CD4-positive, alpha-beta T cell treated with Interleukin-1 beta for 1 hour (primary cell): ENCODE data around the gene BAK1.

Source experiments
- DNase-seq, 2 donors: peaks; one replicate each; pipeline ENCODE4 v3.0.0-alpha.2; 2020 to 2022

The BAK1 gene

GRCh38 chr6:33579828-33580714 is at the start of gene BAK1:
BAK1 (minus strand) TSS chr6:33580276; CDS start chr6:33577604, 2,672 bp downstream.
- DNase-seq, result peak; percentile 86 to 87

DNA sequence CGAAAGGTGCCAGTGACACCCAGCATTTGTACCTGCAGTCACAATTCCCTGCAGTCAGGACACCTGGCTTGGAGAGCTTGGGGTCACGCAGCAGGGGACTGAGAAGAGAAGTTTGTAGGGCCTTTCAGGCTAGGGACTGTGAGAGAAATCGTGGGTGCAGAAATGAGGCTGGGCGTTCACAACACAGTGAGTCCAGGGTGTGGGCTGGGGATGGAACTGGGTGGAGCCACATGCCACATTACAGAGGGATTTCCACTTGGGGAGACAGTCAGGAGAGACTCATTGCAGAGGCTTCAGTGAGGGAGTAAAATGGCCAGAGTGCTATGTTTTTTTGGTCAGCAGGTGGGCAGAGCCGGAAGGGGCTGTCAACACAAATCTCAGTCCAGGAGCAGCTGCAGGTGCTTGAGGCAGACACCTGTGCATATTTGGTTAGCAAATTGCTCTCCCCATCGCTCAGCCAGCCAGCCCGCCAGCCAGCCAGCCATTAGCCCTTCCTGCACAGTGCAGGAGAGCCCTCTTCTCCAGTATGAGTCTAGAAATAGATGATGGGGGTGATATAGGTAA is 48.4 kb upstream of the BAK1 start:
- no peak for DNase-seq

GRCh38 chr6:33627876-33628275 is 47.8 kb upstream of the BAK1 start:
- no peak for DNase-seq

- no peak for DNase-seq
Observed at GRCh38 chr6:33624856-33625255, 44.8 kb upstream of the BAK1 start.

DNA sequence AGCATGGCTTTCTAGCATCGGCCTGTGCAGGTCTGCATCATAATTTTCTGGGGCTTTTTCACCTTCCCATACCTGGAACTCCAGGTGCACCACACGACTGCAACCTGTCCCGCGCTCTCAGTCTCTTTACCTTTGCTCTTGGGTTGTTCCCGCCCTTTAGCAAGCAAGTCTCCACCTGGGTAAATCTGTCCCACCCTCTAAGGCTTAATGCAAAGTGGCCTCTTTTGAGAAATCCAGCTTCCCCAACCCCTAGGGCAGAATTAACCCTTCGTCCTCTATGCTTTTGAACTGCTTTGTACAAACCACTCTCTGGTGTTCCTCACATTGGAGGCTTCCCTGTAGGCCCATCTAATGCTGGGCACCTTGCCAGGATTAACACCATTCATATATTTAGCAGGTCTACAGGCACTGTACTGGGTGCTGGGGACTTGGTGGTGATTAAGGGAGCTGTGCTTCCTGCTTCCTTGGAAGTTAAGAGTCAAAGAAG is 43.9 kb upstream of the BAK1 start:
- no peak for DNase-seq

- DNase-seq, result no peak
Observed at GRCh38 chr6:33622456-33623431, 42.7 kb upstream of the BAK1 start.

- DNase-seq, result peak; percentile 15 to 25
Observed at GRCh38 chr6:33621711-33622388, 41.8 kb upstream of the BAK1 start.

- peak; percentile 78 to 82 for DNase-seq
Observed at GRCh38 chr6:33620856-33621710, 41.0 kb upstream of the BAK1 start, which contains the start of gene ITPR3. ITPR3 (plus strand) TSS chr6:33621322; CDS start chr6:33621603, 281 bp downstream.

DNA sequence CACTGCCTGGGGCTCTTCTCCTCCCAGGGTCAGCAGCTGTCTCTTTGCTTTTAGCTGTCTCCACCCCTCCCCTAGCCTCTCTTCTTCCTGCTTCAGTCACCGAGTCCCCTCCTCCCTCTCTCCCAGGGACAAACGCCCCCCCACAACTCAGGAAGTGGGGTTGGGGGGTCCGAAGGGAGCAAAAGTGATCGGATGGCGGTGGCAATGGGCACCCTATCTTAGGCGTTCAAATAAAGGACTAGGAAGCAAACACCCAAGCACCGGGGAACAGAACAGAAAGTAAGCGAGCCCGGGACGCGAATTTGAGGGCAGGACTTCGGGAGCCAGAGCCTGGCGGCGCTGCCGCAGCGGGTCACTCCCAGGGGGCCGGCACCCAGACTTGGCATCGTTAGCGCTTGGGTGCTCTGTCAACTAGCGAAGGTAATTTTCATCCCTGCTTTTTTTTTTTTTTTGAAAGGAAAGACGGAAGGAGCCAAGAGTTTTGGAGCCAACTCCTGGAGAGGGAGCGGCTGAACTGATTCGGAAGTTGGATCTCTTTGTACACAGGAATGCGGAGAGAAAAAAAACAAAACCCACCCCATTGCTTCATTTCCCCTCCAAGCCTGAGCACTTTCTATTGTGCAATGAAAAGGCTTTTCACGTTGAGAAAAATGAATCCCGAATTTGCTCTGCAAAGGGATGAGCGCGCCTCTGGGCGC is 40.2 kb upstream of the BAK1 start:
- peak; percentile 13 to 29 for DNase-seq

GRCh38 chr6:33619166-33619840 is 39.2 kb upstream of the BAK1 start:
- DNase-seq, result no peak

DNA sequence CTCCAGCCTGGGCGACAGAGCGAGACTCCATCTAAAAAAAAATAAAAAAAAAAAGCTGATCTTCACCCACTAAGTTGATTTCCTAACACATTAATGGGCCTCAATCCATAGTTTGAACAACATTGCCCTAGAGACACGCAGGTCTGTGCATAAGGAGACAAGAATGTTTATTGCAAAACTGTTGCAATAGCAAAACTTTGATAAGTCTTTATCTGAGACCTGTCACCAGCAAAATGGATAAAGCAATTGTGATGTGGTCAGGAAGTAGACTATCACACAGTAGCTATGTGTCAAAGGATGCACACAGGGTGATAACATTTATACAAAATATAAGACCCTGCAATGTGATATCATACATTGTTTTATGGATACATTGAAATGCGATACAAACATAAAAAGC is 36.8 kb upstream of the BAK1 start:
- DNase-seq, result no peak

DNA sequence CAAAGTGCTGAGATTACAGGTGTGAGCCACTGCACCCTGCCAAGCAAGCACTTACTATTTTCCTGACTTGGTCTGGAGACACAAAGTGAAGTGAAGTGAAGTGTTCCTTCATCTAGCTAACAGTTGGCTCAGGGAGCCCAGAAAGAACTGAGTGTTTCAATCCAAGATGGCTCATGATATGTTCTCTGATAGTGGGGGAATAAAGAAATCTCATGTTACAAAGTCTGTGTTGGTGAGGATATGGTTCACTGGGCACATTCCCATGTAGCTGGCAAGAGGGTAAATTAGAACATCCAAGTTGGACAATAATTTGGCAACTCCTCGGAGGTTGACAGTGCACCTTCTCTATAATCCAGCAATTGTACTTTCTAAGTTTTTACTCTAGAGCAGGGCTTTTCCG is 36.0 kb upstream of the BAK1 start:
- DNase-seq, result no peak

DNA sequence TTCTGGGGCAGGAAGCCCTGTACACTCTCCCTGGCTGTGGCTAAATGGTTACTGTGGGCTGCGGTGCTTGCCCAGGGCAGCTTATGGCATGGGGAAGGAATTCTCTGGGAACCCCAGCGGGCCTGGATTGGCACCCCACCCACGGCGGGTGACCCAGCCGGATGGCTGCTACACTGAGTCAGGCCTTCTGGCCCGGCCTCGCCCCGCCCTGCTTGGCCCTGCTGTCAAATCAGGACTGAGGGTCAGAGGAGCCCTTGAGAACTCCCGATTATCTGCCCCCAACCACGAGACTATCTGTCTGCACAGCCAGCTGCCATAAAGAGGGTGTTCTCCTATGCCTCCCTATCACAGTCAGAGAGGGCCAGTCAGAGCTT is 33.7 kb upstream of the BAK1 start:
- DNase-seq, result no peak

DNA sequence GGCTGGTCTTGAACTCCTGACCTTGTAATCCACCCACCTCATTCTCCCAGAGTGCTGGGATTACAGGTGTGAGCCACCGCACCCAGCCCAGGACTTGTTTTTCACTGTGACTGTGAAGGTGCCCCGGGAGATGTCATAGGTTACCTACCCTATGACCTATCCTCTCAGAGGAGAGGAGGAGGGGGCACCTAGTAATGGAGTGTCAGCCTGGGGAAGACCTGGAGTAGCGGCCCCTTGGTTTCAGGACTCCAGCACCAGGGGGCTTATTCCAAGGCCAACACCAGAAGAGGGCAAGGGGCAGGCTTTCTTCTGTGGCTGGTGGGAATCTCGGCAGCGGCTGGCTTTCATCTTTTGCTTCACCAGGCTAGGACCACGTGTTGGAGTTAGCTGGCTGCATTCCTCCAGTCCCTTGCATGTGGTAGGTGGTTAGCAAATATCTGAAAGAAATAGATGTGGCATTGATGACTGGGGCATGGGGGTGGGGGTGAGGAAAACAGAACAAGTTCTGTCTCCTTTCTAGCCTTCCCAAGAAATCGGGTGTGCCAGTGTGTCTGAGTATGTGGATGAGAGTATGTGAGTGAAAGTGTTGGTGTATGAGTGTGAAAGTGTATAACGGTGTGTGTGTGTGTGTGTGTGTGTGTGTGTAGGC is 33.2 kb upstream of the BAK1 start:
- DNase-seq, result no peak

DNA sequence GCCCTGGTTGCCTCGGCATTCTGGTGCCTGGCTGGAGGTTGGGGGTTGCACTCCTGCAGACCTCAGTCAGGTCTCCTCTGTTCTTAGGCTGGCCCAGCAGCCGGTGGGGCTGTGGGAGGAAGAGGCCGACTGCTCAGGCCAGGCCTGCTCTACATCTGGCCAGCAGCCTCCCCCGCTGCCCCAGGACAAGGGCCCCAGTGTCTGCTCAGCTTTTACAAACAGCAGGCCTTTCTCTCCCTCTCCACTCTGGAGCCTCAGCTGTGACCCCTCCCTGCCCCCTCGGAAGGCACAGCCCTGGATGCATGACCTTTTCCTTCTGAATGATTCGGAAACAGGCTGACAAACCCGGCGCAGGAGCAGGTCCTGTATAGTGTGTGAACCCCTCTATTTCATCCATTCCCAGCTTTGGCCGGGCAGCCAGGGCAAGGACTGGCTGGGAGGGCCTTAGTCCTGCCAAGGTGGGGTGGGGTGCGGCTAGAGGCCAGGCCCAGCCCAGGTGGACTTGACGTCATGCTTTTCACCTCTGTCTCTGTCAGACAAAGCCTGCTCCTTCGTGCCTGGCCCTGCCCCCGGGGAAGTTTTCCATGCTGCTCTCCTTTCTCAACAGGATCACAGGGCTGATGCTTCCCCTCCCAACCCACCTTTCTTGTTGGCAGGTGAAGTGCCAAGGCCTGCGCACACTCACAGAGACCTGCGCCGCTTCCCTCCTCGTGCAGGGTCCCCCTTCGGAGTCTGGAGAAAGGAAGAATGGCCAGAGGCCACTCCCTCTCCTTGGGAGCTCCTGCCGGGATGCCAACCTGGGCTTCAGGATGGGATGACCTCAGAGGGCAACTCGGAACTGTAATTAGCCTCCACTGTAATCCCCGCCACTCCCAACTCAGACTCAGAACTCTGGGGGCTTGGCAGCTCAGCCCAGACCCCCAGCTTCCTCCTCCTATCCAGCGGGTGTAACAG is 31.0 kb upstream of the BAK1 start:
- DNase-seq, result no peak

- DNase-seq, result no peak
Observed at GRCh38 chr6:33610067-33610466, 30.0 kb upstream of the BAK1 start.

DNA sequence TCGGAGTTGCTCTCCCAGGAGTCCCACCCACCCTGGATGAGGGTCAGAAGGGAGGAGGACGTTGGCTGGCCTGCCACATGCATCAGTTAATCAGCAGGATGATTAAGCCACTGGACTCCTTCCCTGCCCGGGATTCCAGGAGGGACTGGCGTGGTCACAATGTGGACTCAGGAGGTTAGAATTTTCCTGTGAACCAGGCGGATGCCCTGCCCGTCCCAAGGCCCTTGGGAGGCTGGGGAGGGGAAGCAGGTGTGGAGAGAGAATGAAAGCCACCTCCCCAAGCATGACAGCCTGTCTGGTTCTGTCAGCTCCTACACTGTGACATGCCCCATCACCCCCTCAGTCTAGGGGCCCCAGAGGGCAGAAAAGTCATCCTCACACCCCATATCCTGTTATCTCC is 29.5 kb upstream of the BAK1 start:
- DNase-seq, result no peak

- no peak for DNase-seq
Observed at GRCh38 chr6:33609019-33609418, 28.9 kb upstream of the BAK1 start.
